ENCODE data around the gene FGL2. TPM values are rescaled to one million over a fixed set of nuclear protein-coding genes. Genes with fewer than 3 reads are reported as not detected.

FGL2 gene
- total RNA-seq, 6 experiments from 2014 or later = 3.4 to 19.3 (median 7.5) TPM

DNA sequence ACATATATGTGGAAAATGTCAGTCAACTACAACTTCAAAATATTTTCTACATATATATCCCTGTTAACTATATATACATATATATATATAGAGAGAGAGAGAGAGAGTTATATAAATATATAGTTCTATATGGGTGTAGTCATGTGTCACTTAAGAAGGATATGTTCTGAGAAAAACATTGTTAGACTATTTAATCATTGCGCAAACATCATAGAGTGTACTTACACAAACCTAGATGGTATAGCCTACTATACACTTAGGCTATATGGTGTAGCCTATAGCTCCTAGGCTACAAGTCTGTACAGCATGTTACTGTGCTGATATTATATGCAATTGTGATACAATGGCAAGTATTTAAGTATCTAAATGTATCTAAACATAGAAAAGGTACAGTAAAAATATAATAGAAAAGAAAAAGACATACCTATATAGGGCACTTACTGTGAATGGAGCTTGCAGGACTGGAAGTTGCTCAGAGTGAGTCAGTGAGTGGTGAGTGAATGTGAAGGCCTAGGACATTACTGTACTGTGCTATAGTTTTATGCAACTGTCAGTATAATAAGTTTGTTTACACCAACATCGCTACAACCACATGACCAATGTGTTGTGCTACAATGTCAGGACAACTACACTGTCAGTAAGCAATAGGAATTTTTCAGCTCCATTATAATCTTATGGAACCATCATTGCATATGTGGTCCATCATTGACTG is 18.0 kb upstream of the FGL2 start:
- DNase-seq (no peak), ATAC-seq (no peak)
- Histone ChIP-seq H3K9me3 (no peaks in the 10 kb centered on the region), H3K27ac (no peak overlapping the region), H3K36me3 (no peaks in the 10 kb centered on the region), H3K27me3 (no peaks in the 10 kb centered on the region), H3K4me1 (peaks cover 0 to 9% (median 0%) of the 10 kb centered on the region in 4 donors), H3K4me3 (no peak overlapping the region)
- TF ChIP-seq, protein P1, sequence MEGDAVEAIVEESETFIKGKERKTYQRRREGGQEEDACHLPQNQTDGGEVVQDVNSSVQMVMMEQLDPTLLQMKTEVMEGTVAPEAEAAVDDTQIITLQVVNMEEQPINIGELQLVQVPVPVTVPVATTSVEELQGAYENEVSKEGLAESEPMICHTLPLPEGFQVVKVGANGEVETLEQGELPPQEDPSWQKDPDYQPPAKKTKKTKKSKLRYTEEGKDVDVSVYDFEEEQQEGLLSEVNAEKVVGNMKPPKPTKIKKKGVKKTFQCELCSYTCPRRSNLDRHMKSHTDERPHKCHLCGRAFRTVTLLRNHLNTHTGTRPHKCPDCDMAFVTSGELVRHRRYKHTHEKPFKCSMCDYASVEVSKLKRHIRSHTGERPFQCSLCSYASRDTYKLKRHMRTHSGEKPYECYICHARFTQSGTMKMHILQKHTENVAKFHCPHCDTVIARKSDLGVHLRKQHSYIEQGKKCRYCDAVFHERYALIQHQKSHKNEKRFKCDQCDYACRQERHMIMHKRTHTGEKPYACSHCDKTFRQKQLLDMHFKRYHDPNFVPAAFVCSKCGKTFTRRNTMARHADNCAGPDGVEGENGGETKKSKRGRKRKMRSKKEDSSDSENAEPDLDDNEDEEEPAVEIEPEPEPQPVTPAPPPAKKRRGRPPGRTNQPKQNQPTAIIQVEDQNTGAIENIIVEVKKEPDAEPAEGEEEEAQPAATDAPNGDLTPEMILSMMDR (IDR thresholded peaks at IDR 0.05) = no peak
- no peak for TF ChIP-seq POLR2A (IDR thresholded peaks at IDR 0.05)
- 100% methylated on average over 1 of the region's 2 CpGs for WGBS (ENCODE audit: insufficient coverage, low coverage, low lambda C conversion rate, missing lambda C conversion rate)
- intact Hi-C loops (cut with DNase I) = no loop called here

DNA sequence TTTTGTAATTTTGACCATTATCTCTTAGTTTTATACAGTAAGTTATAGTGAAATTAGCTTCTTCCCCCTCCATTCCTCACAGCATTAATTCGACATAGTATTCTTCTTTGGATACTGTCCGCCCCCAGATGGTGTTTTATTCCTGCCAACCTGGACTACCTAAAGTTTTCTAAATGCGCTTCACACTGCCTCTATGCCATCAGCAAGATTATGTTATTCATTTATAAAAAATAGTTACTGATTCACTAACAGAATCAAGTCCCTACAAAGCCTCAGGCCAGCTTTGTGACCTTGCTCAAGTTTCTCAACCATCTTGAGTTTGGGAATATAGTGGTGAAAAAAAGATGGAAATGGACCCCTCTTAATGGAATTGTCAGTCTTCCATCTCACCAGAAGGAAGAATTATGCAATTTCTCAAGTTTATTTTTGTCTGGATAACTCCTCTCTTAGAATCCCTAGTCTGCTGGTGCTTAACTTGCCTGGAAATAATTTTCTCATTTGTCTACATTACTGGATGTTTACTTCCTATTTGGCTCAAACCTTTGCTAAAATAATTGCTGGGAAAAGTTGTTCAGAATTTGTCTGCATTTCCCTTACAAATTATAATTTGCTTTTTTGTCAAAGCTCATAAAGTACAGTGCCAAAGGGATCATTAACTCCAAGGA is 16.7 kb upstream of the FGL2 start:
- no peak overlapping the region for H3K4me3 ChIP-seq
- H3K9me3 ChIP-seq = no peaks in the 10 kb centered on the region
- H3K27me3 ChIP-seq = no peaks in the 10 kb centered on the region
- 61% methylated on average over 3 of the region's 3 CpGs for WGBS (ENCODE audit: insufficient coverage, low coverage, low lambda C conversion rate, missing lambda C conversion rate)
- ATAC-seq (peak in 3 of 4 donors; percentile 28 to 90 (median 54)), DNase-seq (no peak)
- peaks cover 0 to 9% (median 0%) of the 10 kb centered on the region in 4 donors for H3K4me1 ChIP-seq
- intact Hi-C loops (cut with DNase I) = no loop called here
- H3K36me3 ChIP-seq = no peaks in the 10 kb centered on the region
- no peak overlapping the region for H3K27ac ChIP-seq
- TF ChIP-seq POLR2A (IDR thresholded peaks at IDR 0.05) = no peak
- TF ChIP-seq, protein P1 (IDR thresholded peaks at IDR 0.05) = no peak

DNA sequence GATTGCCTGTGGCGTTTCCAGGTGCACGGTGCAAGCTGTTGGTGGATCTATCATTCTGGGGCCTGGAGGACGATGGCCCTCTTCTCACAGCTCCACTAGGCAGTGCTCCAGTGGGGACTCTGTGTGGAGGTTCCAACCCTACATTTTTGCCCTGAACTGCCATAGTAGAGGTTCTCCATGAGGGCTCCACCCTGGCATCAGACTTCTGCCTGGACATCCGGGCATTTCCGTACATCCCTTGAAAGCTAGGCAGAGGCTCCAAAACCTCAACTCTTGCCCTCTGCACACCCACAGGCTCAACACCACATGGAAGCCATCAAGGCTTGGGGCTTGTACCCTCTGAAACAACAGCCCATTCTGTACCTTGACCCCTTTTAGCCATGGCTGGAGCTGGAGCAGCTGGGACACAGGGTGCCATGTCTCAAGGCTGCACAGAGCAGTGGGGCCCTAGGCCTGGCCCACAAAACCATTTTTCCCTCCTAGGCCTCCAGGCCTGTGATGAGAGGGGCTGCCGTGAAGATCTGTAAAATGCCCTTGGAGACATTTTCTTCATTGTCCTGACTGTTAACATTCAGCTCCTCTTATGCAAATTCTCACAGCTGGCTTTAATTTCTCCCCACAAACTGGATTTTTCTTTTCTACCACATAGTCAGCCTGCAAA is 10.0 kb upstream of the FGL2 start:
- no peak for ATAC-seq
- no peak overlapping the region for H3K27ac ChIP-seq
- WGBS (ENCODE audit: insufficient coverage, low coverage, low lambda C conversion rate, missing lambda C conversion rate) = 100% methylated on average over 2 of the region's 6 CpGs
- no peaks in the 10 kb centered on the region for H3K4me1 ChIP-seq
- DNase-seq = no peak
- H3K4me3 ChIP-seq = no peak overlapping the region
- H3K27me3 ChIP-seq = no peaks in the 10 kb centered on the region
- TF ChIP-seq, protein P1 (IDR thresholded peaks at IDR 0.05) = no peak
- no peak for TF ChIP-seq POLR2A (IDR thresholded peaks at IDR 0.05)
- H3K9me3 ChIP-seq = no peaks in the 10 kb centered on the region
- no peaks in the 10 kb centered on the region for H3K36me3 ChIP-seq
- intact Hi-C loops (cut with DNase I) = no loop called here

DNA sequence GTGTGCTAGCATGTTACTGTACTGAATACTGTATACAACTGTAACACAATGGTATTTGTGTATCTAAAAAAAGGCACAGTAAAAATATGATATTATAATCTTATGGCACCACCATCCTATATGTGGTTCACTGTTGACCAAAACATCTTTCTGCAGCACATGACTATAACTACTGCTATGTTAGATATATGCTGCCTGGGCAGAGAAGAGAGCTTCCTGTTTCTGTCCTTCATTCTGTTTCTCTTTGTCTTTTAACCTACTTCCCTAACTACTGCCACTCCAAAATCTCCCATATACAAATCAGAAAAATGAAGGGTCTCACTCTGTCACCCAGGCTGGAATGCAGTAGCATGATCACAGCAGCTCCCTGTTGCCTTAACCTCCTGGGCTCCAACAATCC is 8.8 kb upstream of the FGL2 start:
- no peaks in the 10 kb centered on the region for H3K4me1 ChIP-seq
- no peaks in the 10 kb centered on the region for H3K36me3 ChIP-seq
- no peaks in the 10 kb centered on the region for H3K9me3 ChIP-seq
- H3K27ac ChIP-seq = no peak overlapping the region
- DNase-seq (no peak), ATAC-seq (peak in 1 of 4 donors; percentile 29)
- TF ChIP-seq POLR2A (IDR thresholded peaks at IDR 0.05) = no peak
- TF ChIP-seq, protein P1 (IDR thresholded peaks at IDR 0.05) = no peak
- no peaks in the 10 kb centered on the region for H3K27me3 ChIP-seq
- intact Hi-C loops (cut with DNase I) = no loop called here
- no peak overlapping the region for H3K4me3 ChIP-seq

Measured in right lobe of liver (tissue), 6 donors.